ENCODE data around the gene TMEM87A. TPM values are rescaled to one million over a fixed set of nuclear protein-coding genes. Genes with fewer than 3 reads are reported as not detected.

Gene TMEM87A
- total RNA-seq, 2 donors from 2014 or later = 39.8 to 94.4 TPM

- Histone ChIP-seq H3K36me3 (peaks cover 3% of the 10 kb centered on the region), H3K4me3 (no peak overlapping the region), H3K27ac (no peak overlapping the region), H3K27me3 (replicated peaks; ENCODE audit: insufficient read depth) (no peaks in the 10 kb centered on the region), H3K9me3 (no peaks in the 10 kb centered on the region), H3K4me1 (ENCODE audit: control insufficient read depth in 1 of 2, low read depth in 2 of 2) (peaks cover 29 to 52% of the 10 kb centered on the region in 2 donors)
- no peak for DNase-seq (ENCODE audit: low spot score)
- TF ChIP-seq CTCF (IDR thresholded peaks at IDR 0.05) = no peak
- no peak for ATAC-seq (ENCODE audit: insufficient number of reproducible peaks, low FRiP score, low read depth)
Observed at GRCh38 chr15:42270996-42271395, 2.2 kb downstream of the TMEM87A start.

GRCh38 chr15:42270551-42270950 is 2.7 kb downstream of the TMEM87A start:
- Histone ChIP-seq H3K9me3 (no peaks in the 10 kb centered on the region), H3K36me3 (peaks cover 8% of the 10 kb centered on the region), H3K4me3 (no peak overlapping the region), H3K27me3 (replicated peaks; ENCODE audit: insufficient read depth) (no peaks in the 10 kb centered on the region), H3K4me1 (ENCODE audit: control insufficient read depth in 1 of 2, low read depth in 2 of 2) (peaks cover 25 to 48% of the 10 kb centered on the region in 2 donors), H3K27ac (no peak overlapping the region)
- no peak for DNase-seq (ENCODE audit: low spot score)
- no peak for TF ChIP-seq CTCF (IDR thresholded peaks at IDR 0.05)
- no peak for ATAC-seq (ENCODE audit: insufficient number of reproducible peaks, low FRiP score, low read depth)

- Histone ChIP-seq H3K27ac (no peak overlapping the region), H3K27me3 (replicated peaks; ENCODE audit: insufficient read depth) (no peaks in the 10 kb centered on the region), H3K4me3 (no peak overlapping the region), H3K4me1 (ENCODE audit: control insufficient read depth in 1 of 2, low read depth in 2 of 2) (peaks cover 14 to 34% of the 10 kb centered on the region in 2 donors), H3K36me3 (peaks cover 26% of the 10 kb centered on the region), H3K9me3 (no peaks in the 10 kb centered on the region)
- ATAC-seq (ENCODE audit: insufficient number of reproducible peaks, low FRiP score, low read depth) (no peak), DNase-seq (ENCODE audit: low spot score) (no peak)
- no peak for TF ChIP-seq CTCF (IDR thresholded peaks at IDR 0.05)
Observed at GRCh38 chr15:42267286-42267685, 5.9 kb downstream of the TMEM87A start.

- H3K27me3 ChIP-seq (replicated peaks; ENCODE audit: insufficient read depth) = no peaks in the 10 kb centered on the region
- H3K36me3 ChIP-seq = peaks cover 46% of the 10 kb centered on the region
- H3K27ac ChIP-seq = no peak overlapping the region
- no peaks in the 10 kb centered on the region for H3K9me3 ChIP-seq
- H3K4me1 ChIP-seq (ENCODE audit: control insufficient read depth in 1 of 2, low read depth in 2 of 2) = peaks cover 0 to 9% of the 10 kb centered on the region in 2 donors
- H3K4me3 ChIP-seq = no peak overlapping the region
- ATAC-seq (ENCODE audit: insufficient number of reproducible peaks, low FRiP score, low read depth) (no peak), DNase-seq (ENCODE audit: low spot score) (no peak)
- no peak for TF ChIP-seq CTCF (IDR thresholded peaks at IDR 0.05)
Observed at GRCh38 chr15:42264795-42265194, 8.4 kb downstream of the TMEM87A start.

GRCh38 chr15:42253300-42253699 is 19.9 kb downstream of the TMEM87A start:
- peaks cover 3% of the 10 kb centered on the region for H3K9me3 ChIP-seq
- H3K27ac ChIP-seq = no peak overlapping the region
- H3K27me3 ChIP-seq (replicated peaks; ENCODE audit: insufficient read depth) = no peaks in the 10 kb centered on the region
- H3K36me3 ChIP-seq = peaks cover 12% of the 10 kb centered on the region
- TF ChIP-seq CTCF (IDR thresholded peaks at IDR 0.05) = no peak
- DNase-seq (ENCODE audit: low spot score) = no peak
- no peak for ATAC-seq (ENCODE audit: insufficient number of reproducible peaks, low FRiP score, low read depth)
- H3K4me3 ChIP-seq = no peak overlapping the region
- H3K4me1 ChIP-seq (ENCODE audit: control insufficient read depth in 1 of 2, low read depth in 2 of 2) = no peaks in the 10 kb centered on the region

Measured in thoracic aorta (tissue), 2 donors.